Ramos (cell line): ENCODE results near the gene STIM1.

Source experiments
- in situ Hi-C: fragments of 300-500 bp; cut with MboI; formaldehyde crosslinking; loops from one replicate; pipeline ENCODE4 v1.14.3; 2022; ENCODE audit warnings: low sequenced_read_pairs; ENCODE audit not compliant: unreplicated experiment

The STIM1 gene

DNA sequence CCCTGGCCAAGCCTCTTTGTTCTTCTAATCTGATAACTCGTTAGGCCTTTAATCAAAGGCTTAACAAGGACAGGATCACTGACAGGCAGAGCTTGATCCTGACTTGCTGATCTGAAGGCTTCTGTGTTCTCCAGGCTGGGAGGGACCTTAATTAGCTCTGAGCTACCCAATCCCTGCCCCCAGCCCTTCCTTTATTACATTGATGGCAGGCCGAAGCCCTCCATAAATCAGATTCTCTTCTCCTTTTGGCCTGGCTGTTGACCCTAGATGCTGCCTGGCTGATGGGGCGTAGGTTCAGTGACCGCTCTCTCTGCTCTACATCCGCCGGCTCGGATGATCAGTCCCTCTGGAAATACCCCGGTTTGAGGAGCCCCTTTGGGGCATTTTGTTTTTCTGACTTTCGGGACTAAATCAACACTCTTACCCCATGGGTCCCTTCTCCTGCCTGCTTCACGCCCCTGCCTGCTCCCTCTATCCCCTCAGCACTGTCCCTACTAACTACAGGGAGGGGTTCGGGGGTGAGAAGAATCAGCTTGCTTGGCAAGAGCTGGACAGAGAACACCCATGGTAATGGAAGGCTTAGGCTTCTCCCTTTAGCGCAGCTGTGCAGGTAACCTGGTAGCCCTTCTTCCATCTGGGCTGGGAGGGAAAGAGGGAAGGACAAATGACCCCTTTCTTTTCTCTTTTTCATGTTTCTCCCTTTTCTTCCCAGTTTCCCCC is 229.1 kb downstream of the STIM1 start:
- in situ Hi-C loops = no loop called here

GRCh38 chr11:4085575-4085974 is 230.1 kb downstream of the STIM1 start:
- in situ Hi-C loops = no loop called here

DNA sequence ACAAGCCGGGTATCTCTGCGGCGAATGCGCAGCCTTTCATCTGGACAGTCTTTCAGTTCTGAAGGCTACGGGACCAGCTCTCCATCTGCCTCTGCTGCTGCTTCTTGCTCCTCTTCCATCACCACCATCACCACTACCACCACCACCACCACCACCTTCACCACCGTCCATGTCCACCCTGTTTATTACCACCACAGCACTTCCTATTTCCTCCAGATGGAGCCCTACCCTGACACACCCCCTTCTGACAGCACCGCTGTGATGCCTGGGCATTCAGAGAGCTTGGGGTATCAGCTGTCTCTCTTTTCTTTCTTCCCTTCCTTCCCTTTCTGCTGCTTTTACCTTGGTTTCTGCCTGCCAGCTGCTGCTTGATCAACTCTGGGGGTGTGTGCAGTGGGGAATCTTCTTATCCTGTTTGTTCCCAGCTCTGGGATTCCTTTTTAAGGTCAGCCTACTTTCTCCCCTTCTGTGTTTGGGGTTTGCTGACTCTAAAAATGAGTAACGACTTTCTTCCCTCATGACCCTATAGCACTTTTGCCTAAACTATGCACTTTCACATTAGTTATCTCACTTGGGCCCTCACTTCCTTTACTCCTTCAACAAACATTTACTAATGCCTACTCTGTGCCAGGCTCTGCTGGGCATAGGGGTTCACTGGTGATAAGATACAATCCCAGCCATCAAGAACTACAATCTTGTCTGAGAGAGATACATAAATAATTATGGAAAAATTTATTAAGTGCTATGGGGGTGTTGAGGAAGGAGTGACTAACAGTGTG is 231.3 kb downstream of the STIM1 start:
- in situ Hi-C loops = no loop called here

DNA sequence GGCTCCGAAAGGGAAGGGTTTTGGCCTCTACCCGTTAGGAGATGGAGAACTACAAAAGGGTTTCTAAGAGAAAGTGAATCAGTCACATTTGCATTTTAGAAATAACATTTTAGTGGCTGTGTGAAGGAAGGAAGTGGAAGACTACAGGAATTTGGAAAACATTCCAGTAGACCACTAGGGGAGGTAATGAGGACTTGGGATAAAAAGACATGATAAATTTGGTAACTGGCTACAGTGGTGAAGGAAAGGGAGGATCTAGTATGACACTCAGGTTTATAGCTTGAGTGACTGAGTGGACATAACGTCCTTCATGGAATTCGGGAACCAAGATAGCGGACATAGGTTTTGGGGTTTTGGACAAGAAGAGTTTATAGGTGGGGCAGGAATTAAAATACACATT is 232.1 kb downstream of the STIM1 start:
- in situ Hi-C loops = no loop called here

- in situ Hi-C loops = no loop called here
Observed at GRCh38 chr11:4090258-4090657, 234.8 kb downstream of the STIM1 start.

GRCh38 chr11:4092026-4092425 is 236.6 kb downstream of the STIM1 start:
- in situ Hi-C loops = no loop called here

DNA sequence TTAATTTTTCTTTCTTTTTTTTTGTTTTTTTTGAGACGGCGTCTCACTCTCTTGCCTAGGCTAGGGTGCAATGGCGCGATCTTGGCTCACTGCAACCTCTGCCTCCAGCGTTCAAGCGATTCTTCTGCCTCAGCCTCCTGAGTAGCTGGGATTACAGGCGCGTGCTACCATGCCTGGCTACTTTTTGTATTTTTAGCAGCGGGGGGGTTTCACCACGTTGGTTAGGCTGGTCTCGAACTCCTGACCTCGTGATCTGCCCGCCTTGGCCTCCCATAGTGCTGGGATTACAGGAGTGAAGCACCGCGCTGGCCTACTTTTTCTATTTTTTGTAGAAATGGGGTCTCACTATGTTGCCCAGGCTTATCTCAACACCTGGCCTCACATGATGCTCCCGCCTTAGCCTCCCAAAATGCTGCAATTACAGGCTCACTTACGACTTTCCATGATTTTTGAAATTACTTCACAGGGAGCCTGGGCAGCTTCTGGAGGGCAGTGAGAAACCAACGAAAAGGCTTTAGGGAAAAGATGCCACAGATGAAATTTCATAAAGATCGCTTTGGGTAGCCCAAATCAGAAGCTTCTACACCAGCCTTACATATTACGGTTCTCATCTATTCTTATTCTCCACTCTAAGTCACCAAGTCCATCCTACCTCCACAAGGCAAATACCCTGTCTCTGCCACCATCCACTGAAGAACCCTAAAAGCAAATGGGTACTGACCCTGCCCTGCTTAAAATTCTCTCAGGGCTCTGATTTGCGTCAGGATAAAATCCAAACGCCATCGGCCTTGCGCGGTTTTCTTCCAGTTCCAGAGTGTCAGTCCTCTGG is 238.3 kb downstream of the STIM1 start:
- in situ Hi-C loops = no loop called here

GRCh38 chr11:4094348-4095291 is 239.2 kb downstream of the STIM1 start, which contains the start of gene RRM1:
TSS of gene RRM1 (plus strand) at chr11:4094799. CDS start at chr11:4095013, 214 bp downstream.
- in situ Hi-C loops = no loop called here

DNA sequence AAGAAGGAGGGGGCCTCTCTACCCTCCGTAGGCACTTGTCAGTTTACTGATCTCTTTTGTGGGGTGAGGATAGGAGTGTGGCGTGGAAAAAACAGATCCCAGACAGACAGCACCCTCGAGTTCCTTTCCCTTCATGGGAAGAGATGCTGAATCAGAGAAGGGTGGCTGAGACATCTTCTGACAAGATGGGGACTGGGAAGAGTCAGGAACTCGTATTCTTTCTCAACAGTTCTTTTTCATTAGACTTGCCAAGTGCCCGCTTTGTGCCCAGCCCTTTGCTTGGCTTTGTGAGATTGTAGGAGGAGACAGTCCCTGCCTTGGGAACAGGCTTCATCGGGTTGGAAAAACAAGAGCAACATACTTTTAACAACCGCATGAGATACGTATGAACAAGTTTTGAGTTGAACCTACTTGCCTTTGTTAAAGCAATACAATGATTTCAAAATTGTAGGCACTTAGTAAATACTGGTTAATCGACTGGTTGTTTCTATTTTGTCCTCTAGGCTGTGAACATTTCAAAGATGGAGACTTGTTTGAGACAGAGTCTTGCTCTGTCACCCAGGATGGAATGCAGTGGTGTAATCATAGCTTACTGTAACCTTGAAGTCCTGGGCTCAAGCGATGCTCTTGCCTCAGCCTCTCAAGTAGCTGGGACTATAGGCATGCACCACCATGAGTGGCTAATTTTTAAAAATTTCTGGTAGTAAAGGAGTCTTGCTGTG is 240.2 kb downstream of the STIM1 start:
- in situ Hi-C loops = no loop called here

DNA sequence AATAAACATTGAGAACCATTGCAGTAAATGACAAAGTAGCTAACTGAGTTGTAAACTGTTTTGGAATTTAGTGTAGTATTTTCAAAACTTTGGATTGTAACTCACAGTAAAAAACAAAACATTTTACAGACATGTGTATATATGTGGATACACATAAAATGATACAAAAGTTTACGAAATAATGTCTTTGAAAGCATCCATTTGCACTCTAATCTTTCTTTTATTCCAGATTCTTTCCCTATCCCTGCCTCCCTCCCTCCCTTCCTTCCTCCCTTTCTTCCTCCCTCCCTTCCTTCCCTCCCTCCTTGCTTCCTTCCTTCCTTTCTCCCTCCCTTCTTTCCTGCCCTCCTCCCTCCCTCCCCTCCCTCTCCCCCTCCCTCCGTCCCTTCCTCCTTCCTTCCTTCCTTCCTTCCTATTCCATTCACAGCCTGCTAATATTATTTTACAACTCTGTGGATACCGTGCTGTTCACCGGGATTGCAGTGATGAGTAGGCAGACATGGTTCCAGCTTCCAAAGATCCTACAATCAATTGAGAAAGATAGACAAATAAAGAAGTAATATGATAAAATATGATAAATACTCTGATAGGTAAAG is 242.7 kb downstream of the STIM1 start:
- in situ Hi-C loops = no loop called here

- in situ Hi-C loops = no loop called here
Observed at GRCh38 chr11:4102711-4103110, 247.2 kb downstream of the STIM1 start.

- in situ Hi-C loops = no loop called here
Observed at GRCh38 chr11:4103269-4103668, 247.8 kb downstream of the STIM1 start.

DNA sequence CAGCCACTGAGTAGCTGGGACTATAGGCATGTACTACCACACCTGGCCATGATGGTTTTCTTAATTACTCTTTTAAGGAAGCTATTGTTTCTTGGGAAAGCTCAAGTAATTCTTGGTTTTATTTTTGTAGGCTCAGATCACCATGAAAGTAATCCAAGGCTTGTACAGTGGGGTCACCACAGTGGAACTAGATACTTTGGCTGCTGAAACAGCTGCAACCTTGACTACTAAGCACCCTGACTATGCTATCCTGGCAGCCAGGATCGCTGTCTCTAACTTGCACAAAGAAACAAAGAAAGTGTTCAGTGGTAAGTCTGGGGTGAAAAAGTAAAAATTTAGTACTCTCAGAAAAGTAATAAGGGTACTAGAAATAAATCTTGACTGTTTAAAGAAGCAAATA is 250.5 kb downstream of the STIM1 start:
- in situ Hi-C loops = no loop called here

- in situ Hi-C loops = no loop called here
Observed at GRCh38 chr11:4111834-4112233, 256.4 kb downstream of the STIM1 start.

- in situ Hi-C loops = no loop called here
Observed at GRCh38 chr11:4115128-4115527, 259.7 kb downstream of the STIM1 start.

DNA sequence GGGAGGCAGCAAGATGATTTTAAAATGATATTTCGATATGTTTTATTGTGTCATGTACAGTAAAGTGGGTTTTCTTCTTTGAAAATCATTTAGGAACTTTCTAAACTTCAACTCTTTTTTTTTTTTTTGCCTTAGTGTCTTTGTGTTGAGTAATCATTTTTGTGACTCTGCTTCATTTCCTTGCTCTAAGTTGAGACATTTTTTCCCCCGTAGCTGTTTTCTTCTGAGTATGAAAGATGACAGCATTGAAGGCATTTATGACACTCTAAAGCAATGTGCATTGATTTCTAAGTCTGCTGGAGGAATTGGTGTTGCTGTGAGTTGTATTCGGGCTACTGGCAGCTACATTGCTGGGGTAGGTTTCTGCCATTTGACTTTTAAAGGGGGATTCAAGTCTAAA is 262.6 kb downstream of the STIM1 start:
- in situ Hi-C loops = no loop called here

GRCh38 chr11:4123218-4123617 is 267.8 kb downstream of the STIM1 start:
- in situ Hi-C loops = no loop called here

DNA sequence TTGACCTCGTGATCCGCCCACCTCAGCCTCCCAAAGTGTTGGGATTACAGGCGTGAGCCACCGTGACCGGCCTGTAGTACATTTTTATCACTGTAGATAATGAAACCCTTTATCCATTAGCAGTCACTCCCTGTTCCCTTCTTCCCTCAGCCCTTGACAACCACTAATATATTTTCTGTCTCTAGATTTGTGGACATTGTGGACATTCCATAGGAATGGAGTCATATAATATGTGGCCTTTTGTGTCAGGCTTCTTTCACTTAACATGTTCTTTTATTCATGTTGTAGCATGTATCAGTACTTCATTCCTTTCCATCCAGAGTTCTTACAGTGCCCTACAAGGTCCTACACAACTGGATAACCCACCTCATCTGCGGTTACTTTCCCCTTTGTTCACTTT is 269.7 kb downstream of the STIM1 start:
- in situ Hi-C loops = no loop called here

DNA sequence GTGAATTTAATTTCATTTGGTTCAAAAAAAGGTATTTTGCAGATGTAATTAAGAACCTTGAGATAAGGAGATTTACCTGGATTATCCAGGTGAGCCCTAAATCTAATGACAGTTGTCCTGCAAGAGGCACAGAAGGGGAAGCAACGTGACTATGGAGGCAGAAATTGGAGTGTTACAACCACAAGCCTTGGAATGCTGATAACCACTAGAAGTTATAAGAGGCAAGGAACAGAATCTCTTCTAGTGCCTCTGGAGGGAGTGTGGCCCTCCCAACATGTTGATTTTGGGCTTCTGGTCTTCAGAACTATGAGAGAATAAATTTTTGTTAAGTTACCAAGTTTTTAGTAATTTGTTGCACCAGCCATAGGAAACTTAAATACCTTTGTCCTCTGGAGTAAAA is 271.9 kb downstream of the STIM1 start:
- in situ Hi-C loops = no loop called here
